Stimulated activated CD4-positive, alpha-beta T cell treated with anti-CD3 and anti-CD28 coated beads, TNF-alpha, amount 100 ng/mL, for 4 hours (primary cell): ENCODE results near the gene ADNP2.

Source experiments
- DNase-seq, 3 experiments: peaks; one replicate each; pipeline ENCODE4 v3.0.0-alpha.2; 2020; ENCODE audit warnings: low read depth in 3 of 3

The ADNP2 gene

DNA sequence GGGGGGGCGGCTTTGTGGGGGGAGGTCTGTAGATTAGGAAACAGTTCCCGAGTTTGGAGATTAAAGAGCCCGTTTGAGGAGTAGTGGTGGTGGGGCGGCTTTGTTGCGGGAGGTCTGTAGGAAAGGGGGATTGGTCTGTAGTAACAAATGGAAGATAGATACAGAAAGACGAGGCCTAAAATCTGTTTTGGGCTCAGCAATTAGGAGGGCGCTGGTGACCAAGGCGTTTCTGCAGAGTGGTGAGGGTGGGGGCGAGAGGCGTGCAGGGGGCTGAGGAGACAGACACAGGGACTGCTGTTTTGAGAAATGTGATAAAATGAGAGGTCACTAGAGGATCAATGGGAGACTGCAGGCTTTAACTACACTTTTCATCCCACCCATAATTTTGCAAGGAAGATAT, 1.6 kb upstream of the ADNP2 start:
- no peak for DNase-seq

DNA sequence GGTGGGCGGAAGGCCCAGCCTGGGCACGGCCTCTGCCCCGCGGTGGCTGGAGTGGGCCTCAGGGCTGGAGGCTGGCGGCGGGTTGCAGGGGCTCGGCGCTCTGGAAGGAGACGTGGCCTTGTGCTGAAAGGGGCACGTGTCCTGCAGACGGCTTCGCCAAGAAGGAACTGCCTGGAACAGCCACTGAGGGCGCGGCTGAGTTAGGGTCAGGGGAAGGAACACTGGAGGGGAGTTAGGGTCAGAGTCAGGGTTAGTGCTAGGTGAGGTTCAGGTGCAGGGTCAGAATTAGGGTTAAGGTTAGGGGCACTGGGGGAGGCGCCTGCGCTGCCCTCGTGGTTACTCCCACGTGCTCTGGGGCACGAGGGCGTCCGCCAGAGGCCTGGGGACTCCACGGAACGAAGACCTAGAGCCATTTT, 933 bp upstream of the ADNP2 start:
- DNase-seq: no peak

DNA sequence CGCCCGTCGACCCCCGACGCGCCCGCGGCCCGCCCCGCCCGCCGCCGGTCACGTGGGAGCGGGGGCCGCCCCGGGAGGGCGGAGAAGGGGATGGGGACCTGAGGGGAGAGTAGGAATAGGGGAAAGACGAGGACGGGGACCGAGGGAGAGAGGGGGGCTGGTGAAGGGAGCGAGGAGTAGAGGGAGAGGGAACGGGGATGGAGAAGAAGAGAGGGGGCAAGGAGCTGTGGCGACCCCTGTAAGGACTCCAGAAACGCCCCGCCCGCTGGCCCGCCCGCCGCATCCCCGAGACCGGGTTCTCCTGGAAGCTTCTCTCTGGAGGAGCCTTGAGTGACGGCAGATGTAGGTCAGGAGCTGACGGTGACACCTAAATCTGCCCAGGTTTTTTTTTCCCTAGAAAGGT, 615 bp downstream of the ADNP2 start:
- DNase-seq: no peak

DNA sequence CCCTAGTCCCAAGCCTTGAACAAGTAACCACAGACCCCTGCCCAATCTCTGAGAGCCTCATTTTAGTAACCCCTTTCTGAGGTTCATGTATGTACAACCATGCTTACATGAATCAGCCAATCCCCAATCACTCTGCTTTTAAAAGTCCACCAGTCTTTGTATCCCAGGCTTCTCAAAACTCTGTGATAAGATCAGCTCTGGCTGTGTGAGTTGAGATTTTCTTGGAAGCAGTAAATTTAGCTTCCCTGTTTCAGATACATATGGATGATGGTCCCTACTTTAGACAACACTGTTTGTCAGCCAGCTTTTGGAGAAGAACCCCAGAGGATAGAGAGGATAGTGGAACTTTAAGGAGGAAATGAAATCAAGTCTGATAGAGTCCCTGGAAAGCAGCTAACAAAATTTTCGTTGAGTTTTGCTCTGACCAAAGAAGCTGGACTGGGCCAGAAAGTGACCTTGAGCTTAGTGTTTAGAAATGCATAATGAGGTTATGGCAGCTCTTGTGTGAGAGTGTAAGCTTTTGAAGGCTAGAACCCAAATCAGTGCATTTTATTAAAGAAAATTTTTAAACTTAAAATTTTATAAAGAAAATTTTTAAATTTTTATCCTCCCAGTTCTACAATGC, 3.7 kb downstream of the ADNP2 start:
- DNase-seq: no peak

DNA sequence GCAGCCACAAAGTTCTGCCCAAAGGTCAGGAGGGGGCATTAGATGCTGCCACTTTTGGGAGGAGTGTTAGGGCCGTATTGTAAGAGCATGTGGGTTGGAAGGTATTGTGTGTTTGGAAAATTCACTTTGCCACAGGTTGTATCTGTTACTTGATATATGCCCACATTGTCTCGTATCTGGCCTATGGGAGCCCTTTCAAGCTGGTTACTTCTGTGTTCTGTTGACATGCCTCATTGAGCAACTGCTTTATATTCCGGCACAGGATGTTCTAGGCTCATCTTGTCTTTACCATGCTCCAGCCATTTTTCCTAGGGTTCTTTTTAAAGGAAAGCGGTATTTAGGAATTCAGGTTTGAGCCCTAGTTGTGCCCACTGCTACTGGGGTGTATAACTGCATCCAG, 6.0 kb downstream of the ADNP2 start:
- DNase-seq: no peak

DNA sequence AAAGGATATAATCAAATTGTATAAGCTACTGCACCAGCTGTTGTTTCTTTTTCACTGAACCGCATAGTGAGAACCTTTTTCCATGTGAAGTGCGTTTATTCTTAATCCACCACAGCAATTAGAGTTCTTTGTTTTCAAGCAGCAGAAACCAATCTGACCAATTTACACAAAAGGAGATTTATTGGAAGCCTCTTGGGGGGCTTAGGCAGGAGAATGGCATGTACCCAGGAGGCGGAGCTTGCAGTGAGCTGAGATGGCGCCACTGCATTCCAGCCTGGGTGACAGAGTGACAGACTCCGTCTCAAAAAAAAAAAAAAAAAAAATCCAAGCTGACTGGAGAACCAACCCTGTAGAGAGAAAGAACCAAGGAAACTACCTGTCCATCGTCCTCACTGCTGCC, 10.0 kb downstream of the ADNP2 start:
- DNase-seq: no peak

DNA sequence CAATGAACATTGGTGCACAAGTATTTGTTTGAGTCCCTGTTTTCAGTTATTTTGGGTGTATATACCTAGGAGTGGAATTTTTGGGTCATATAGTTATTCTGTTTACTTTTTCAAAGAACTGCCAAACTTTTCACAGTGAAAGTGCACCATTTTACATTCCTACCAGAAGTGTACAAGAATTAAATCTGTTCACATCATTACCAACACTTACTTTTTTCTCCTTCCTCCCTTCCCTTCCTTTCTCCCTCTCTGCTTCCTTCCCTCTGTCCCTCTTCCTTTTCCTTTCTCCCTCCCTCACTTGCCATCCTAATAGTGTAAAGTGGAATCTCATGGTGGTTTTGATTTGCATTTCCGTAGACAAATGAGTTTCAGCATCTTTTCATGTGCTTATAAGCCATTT, 11.9 kb downstream of the ADNP2 start:
- DNase-seq: no peak

- DNase-seq: no peak
Measured at GRCh38 chr18:80124131-80124530, 15.1 kb downstream of the ADNP2 start.

GRCh38 chr18:80126797-80127196, 17.7 kb downstream of the ADNP2 start:
- DNase-seq: no peak

DNA sequence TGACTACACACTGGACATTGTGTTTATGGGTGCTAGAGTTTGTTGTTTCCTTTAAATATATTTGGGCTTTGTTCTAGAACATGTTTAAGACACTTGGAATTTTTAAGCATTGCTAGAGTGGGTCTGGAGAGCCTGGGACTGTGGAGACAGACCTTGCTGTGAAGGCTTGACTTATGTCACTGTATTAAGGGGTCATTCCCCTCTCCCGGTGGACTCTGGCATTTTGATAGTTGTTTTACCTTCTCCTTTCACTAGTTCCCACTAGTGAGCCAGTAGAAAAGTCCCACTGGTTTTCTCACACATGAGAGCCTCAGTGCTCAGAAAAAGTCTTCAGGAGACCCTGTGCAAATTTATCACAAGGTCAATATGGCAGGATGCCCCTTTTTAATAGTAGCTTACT, 18.6 kb downstream of the ADNP2 start:
- DNase-seq: no peak

- no peak for DNase-seq
Measured at GRCh38 chr18:80129672-80130367, 20.8 kb downstream of the ADNP2 start.

GRCh38 chr18:80130555-80130954, 21.5 kb downstream of the ADNP2 start:
- DNase-seq: no peak

GRCh38 chr18:80132180-80132812, 23.2 kb downstream of the ADNP2 start:
- no peak for DNase-seq

- no peak for DNase-seq
Measured at GRCh38 chr18:80133124-80133523, 24.1 kb downstream of the ADNP2 start.

DNA sequence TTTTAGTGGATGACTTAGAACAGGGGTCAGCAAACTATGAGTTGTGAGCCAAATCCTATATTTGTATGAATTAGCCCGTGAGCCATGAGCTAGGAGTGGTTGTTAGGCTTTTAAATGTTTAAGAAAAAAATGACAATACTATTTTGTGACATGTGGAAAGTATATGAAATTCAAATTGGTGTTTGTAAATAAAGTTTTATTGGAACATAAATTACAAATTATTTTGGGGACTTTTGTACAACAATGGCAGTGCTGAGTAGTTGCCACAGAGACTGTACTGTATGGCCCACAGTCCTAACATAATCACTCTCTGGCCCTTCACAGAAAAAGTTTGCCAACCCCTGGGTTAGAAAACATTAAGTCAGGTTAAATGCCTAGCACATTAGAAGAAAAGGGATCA, 26.1 kb downstream of the ADNP2 start:
- no peak for DNase-seq

DNA sequence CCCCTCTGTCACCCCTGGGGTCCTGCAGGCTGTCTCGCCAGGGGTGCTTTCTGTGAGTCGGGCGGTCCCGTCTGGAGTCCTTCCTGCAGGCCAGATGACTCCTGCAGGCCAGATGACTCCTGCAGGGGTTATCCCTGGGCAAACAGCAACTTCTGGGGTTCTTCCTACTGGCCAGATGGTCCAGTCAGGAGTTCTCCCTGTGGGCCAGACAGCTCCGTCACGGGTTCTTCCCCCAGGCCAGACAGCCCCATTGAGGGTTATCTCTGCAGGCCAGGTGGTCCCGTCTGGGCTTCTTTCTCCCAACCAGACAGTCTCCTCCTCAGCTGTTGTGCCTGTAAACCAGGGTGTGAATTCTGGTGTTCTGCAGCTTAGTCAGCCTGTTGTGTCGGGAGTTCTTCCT, 27.6 kb downstream of the ADNP2 start:
- no peak for DNase-seq

DNA sequence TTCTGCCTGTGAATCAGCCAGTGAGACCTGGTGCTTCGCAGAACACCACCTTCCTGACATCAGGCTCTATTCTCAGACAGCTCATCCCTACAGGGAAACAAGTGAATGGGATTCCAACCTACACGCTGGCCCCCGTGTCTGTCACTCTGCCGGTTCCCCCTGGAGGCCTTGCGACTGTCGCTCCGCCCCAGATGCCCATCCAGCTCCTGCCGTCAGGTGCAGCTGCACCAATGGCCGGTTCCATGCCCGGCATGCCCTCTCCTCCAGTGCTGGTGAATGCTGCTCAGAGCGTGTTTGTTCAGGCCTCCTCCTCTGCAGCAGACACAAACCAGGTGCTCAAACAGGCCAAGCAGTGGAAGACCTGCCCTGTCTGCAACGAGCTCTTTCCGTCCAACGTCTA, 28.1 kb downstream of the ADNP2 start:
- DNase-seq: no peak

DNA sequence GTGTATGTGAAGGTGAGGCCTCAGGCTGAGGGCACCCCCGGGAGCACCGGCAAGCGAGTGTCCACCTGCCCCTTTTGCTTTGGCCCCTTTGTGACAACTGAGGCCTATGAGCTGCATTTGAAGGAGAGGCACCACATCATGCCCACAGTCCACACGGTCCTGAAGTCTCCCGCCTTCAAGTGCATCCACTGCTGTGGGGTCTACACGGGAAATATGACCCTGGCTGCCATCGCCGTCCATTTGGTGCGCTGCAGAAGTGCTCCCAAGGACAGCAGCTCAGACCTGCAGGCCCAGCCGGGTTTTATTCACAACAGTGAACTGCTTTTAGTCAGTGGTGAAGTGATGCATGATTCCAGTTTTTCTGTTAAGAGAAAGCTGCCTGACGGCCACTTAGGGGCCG, 28.9 kb downstream of the ADNP2 start:
- DNase-seq: no peak

DNA sequence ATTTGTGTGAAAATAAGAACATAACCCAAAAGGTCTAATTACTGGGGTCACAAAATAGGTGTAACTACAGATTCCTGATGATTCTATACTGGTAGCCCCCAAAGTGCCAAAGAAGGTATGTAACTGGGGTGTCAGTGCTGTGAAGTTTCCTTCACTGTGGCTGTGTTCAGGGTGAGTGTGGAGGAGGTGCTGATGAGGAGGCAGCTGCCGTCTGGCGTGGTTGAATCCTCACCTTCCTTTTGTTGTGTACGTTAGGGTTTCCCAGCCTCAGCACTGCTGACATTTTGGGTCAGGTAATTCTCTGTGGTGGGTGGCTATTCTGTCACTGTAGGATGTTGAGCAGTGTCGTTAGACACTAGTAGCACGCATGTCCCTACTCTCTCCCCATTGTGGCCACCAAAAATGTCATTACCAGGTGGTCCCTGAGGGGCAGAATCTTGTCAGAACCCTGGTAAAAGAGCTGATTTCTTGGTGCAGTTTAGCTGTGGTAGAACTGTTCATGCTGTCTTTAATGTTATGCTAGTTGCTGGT, 31.5 kb downstream of the ADNP2 start:
- no peak for DNase-seq

DNA sequence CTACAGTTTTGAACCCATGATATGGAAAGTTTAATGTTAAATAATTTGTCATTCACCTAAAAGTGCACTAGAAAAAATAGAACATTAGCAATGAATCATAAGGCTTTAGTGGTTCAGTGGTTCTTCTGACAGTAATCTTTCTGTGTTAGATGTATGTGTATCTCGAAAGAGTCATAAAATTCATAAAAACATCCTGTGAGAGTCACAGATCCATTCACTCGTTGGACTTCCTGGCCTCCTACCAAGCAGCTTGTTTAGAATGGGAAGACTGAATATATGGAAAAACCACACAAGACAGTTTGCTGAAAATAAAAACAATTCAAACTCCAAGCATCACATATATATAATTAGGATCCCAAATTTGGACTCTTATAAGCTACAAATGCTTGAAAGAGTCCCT, 34.8 kb downstream of the ADNP2 start:
- no peak for DNase-seq

- DNase-seq: no peak
Measured at GRCh38 chr18:80145196-80145804, 36.2 kb downstream of the ADNP2 start.

DNA sequence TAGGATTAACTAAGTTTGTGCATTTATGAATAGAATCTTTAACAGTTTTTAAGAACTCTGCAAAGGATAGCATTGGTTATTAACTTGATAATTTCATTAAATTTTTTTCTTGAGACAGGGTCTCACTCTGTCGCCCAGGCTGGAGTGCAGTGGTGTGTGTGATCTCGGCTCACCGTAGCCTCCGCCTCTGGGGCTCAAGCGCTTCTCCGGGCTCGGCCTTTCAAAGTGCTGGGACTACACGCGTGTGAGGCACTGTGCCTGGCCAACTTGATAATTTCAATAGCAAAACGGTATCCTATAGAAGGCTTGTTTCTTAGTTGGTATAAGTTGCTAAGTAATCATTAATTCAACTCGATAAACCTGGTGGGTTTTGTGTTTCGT, 38.0 kb downstream of the ADNP2 start:
- no peak for DNase-seq
